Fibroblast of mammary gland (primary cell): ENCODE measurements around the gene RTL5.

Experiments
- DNase-seq: peaks from one replicate; pipeline ENCODE4 v3.0.0-alpha.2; 2010; ENCODE audit warnings: low read depth
- H3K4me3 ChIP-seq: 2 replicates; pipeline ENCODE4 v1.5.1; 2011; ENCODE audit warnings: low read depth, mild to moderate bottlenecking, low read length, moderate library complexity; ENCODE audit not compliant: control insufficient read depth
- TF ChIP-seq, protein P1 (sequence below): conservative IDR thresholded peaks from 2 replicates; pipeline ENCODE4 v1.5.1; 2011; ENCODE audit warnings: low read depth, low read length, inconsistent platforms; ENCODE audit not compliant: control insufficient read depth, insufficient read depth

Gene RTL5

GRCh38 chrX:72081605-72082320 is 50.0 kb downstream of the RTL5 start:
- TF ChIP-seq, protein P1, sequence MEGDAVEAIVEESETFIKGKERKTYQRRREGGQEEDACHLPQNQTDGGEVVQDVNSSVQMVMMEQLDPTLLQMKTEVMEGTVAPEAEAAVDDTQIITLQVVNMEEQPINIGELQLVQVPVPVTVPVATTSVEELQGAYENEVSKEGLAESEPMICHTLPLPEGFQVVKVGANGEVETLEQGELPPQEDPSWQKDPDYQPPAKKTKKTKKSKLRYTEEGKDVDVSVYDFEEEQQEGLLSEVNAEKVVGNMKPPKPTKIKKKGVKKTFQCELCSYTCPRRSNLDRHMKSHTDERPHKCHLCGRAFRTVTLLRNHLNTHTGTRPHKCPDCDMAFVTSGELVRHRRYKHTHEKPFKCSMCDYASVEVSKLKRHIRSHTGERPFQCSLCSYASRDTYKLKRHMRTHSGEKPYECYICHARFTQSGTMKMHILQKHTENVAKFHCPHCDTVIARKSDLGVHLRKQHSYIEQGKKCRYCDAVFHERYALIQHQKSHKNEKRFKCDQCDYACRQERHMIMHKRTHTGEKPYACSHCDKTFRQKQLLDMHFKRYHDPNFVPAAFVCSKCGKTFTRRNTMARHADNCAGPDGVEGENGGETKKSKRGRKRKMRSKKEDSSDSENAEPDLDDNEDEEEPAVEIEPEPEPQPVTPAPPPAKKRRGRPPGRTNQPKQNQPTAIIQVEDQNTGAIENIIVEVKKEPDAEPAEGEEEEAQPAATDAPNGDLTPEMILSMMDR: no peak
- no peak for DNase-seq
- no peak overlapping the region for H3K4me3 ChIP-seq

GRCh38 chrX:72080800-72081199 is 50.9 kb downstream of the RTL5 start:
- TF ChIP-seq, protein P1: no peak
- DNase-seq: no peak
- H3K4me3 ChIP-seq: no peak overlapping the region

GRCh38 chrX:72080150-72080549 is 51.6 kb downstream of the RTL5 start:
- no peak for DNase-seq
- no peak overlapping the region for H3K4me3 ChIP-seq
- TF ChIP-seq, protein P1: no peak

- H3K4me3 ChIP-seq: no peak overlapping the region
- DNase-seq: no peak
- TF ChIP-seq, protein P1: no peak
These were observed 52.1 kb downstream of the RTL5 start for GRCh38 chrX:72079607-72080006.

- TF ChIP-seq, protein P1: no peak
- DNase-seq: no peak
- H3K4me3 ChIP-seq: no peak overlapping the region
These were observed 53.3 kb downstream of the RTL5 start for GRCh38 chrX:72078411-72078810.
